Nucleus accumbens (tissue), 56 donors: ENCODE data around the gene RMDN2.

Source experiments
- DNase-seq, 56 donors: peaks; one replicate each; lab custom pipeline; 2025; lab: John Stamatoyannopoulos, UW

Gene RMDN2

GRCh38 chr2:37896319-37896718, 28.8 kb upstream of the RMDN2 start:
- no peak for DNase-seq

DNA sequence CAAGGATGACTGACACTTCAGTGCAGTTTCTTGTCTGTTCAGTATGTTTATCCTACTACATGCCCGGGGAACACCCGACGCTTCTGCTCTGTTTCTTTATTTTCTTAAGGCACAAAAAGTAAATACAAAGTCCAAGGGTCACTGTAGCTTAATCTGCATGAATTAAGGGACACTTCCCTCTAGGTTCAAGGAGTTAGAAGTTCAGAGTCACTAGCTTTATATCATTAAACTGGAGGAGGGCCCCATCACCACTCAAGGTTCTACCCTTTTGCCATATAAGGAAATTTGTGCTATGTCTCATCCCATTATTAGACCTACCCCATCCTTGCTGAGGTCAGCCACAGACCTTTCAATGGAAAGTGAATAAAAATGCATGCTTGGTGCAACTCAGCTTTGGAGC, 27.6 kb upstream of the RMDN2 start:
- DNase-seq: no peak

- no peak for DNase-seq
Measured at GRCh38 chr2:37898448-37898847, 26.6 kb upstream of the RMDN2 start.

DNA sequence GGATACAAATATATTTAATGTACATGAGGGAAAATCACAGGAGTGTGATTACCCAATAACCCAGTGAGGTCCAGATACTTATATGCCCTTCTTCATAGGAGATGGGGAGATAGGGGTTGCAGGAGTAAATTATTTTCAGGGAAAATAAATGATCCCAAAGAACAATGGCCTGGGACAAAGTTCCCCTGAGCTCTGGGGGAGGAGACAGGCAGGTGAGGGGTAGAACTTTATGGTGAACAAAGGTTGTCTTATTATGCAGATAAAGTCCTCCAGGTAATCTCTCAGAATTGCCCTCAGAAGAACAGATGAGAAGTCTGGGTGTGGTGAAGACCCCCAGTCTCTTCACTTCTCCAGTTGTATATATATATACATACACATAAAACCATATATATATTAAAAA, 22.1 kb upstream of the RMDN2 start:
- no peak for DNase-seq

DNA sequence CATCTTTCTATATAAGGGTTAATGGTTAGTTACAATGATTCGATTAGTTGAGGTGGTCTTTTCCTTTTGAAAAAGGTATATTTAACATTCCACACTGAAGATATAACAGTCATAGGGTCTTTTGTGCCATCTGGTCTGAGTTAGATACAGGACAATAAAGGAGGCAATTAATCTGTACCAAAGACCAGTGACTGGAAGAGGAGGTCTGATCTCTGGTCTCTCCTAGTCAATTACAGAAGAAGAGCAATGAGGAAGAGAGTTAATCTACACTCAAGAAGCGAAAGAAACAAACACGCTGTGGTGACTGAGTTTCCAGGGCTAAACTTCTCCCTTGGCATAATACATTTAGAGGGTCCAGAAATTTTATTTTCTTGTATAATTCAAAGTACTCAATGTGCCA, 20.7 kb upstream of the RMDN2 start:
- DNase-seq: no peak

DNA sequence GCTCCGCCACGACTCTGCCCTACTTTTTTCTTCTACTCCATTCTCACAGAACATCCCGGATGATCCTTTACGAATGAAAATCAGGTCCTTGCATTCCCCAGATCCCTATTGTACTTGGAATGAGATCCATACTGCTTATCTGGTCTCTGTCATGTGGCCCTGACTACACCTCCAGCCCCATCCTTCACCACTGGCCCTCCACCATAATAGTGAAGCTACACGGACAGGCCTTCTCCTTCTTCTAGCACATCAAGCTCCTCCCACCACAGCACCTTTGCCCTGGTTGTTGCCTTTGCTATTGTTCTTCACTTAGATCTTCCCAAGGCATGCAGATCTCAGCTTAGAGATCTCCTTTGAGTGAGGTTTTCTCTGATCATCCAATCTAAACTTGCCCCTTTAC, 20.1 kb upstream of the RMDN2 start:
- DNase-seq: no peak

- no peak for DNase-seq
Measured at GRCh38 chr2:37906131-37906530, 19.0 kb upstream of the RMDN2 start.

DNA sequence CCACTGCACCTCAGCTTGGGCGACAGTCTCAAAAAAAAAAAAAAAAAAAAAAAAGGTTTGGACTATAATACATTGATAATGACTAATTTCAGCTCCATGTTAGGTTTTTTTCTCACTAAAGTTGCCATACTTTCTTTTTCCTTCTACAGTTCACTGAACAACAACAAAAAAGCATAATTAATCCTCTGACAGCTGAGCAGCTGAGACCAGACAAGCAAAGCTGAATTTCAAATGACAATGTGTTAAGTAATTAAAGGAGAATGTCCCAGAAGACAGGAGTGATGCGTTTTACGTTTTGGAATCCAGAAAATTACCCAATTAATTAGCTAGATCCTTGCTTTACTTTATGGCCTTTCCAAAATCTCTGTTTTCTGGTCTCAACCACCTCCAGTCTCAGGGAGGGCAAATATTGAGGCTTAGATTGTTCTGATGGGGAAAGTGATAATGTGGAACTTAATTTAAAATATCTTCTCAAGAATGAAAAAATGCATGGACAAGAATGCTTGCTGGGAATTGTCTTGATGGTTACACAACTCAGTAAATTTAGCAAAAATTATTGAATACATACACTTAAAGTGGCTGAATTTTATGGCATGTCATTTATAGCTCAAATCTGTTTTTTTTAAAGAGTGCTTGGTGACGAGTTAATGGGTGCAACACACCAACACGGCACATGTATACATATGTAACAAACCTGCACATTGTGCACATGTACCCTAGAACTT, 17.4 kb upstream of the RMDN2 start:
- no peak for DNase-seq

- DNase-seq: no peak
Measured at GRCh38 chr2:37911296-37911873, 13.7 kb upstream of the RMDN2 start.

GRCh38 chr2:37912056-37912455, 13.0 kb upstream of the RMDN2 start:
- DNase-seq: no peak

- no peak for DNase-seq
Measured at GRCh38 chr2:37912616-37913015, 12.5 kb upstream of the RMDN2 start.

GRCh38 chr2:37914340-37914739, 10.7 kb upstream of the RMDN2 start:
- DNase-seq: no peak

DNA sequence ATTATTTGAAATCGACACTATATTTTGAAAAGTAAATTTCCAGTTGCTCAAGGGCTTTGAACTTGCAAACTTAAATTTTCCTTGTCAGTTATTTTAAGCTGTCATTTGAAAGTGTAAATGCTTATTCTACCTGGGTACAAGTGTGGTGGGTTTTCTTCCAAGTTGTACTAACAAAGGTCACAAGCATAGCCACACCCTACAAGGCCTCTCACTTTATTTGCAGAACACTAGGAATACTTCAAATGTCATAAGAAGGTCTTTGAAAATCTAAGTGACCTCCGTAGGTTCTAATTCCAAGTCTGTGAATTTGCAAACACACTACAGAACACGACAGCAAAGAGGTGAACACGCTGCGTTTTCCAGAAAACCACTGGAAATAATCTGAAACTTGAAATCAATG, 9.3 kb upstream of the RMDN2 start:
- no peak for DNase-seq

DNA sequence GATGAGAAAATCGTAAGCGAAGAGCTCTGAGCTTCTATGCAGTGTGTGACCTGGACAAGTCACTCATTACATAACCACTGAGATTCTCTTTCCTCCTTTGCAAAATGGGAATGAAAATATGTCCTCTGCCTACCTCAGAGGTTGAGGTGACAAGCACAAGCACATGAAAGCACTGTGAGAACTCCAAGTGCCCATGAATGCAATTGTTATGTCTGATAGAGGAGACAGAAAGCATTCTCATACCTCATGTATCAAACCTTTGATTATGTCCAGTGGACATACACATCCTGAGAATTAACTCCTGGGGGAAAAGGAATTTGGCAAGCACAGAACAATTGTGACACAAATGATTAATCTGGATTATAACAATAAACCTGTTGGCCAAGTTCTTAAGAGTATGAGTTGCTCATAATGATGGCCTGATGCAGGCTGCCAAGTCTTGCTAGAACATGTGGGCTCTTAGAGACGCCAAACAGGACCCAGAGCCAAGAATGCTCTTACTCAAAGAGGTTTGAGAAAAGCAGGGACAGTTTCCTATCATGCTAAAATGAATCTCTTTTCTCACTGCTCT, 8.5 kb upstream of the RMDN2 start:
- DNase-seq: peak in 2 of 56 donors; percentile 7 to 34

- no peak for DNase-seq
Measured at GRCh38 chr2:37917281-37918228, 7.5 kb upstream of the RMDN2 start.

DNA sequence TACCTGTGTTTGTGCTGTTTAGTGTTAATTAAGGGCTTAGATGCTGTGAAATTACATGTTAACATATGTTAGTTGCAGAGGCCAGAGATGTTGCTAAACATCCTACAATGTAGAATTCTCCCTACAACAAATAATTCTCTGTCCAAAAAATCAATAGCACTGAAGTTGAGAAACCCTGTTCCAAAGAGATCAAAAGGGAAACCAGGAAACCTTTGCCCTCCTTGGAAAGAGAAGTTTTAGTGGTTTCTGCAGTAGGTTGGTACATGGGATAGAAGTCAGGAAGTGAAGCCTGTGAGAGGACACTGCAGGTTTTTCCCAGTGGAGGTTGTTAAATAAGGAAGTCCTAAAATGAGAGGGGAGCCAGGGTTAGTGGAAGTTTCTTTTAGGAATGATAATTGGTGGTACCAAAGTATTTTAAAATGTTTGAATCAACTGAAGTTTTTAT, 6.3 kb upstream of the RMDN2 start:
- DNase-seq: no peak

DNA sequence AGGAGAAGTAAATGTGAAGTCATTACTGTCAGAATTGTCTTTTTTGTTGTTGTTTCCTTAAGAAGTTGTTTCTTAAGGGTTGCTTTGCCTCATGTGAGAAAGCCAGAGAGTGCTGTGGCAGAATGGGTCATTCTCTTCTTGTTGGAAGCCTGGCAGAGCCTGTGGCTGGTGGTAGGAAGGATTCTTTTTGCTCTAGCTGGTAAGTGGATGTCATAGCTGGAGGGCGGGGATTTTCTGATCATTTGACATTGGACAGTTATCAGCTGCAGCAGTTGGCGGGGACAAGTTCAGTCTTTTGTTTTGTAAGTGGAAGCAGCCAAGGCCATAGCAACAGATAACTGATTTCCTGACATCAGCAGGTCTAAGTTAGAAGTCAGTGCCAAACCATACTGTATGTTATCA, 5.5 kb upstream of the RMDN2 start:
- DNase-seq: no peak

- DNase-seq: no peak
Measured at GRCh38 chr2:37920570-37920969, 4.5 kb upstream of the RMDN2 start.

DNA sequence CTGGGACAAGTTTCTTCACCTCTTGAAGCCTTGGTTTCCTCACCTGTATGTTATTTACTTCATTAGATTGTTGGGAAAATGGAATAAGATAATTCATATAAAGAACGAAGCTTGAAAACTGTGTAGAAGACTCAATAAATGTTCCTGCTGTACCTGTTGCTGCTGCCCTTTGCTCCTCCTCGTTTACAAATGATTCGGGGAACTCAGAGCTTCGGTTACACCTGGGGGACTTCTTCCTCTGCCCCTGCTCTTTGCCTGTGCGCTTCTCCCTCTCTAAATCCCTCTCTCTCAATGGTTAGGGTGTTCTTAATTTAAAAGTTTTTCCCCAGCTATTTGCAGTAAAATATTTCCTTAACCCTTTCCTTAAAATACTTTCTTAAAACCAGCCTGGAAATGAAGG, 3.3 kb upstream of the RMDN2 start:
- DNase-seq: no peak

DNA sequence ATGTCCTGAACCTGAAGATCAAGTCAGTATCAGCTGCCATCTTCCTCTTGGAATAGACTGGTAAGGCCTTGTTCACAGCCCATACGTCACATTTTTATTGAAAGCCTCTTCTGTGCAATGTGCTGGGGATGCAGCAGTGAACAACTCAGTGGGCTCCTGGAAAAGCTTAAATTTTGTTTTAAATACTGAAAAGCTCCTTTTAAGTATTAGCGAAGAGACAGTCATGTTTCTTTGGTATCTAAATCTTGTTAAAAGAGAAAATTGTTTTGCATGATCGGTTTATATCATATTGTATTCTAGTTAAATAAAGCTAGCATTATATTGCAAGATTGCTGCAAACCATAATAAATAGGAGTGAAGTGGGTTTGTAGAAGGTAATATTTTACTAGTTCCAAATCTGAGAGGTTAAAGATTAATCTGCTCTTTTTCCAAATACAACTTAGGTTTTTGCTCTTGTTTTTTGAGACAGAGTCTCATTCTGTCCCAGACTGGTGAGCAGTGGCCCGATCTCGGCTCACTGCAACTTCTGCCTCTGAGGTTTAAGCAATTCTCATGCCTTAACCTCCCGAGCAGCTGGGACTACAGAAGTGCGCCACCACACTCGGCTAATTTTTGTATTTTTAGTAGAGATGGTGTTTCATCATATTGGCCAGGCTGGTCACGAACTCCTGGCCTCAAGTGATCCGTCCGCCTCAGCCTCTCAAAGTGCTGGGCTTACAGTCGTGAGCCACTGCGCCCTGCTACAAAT, 1.6 kb upstream of the RMDN2 start:
- no peak for DNase-seq
